ENCODE results near the gene NOPCHAP1. TPM values are rescaled to one million over a fixed set of nuclear protein-coding genes. Genes with fewer than 3 reads are reported as not detected.

NOPCHAP1 gene
- total RNA-seq, 2 donors from 2014 or later: 2.8 to 6.5 TPM

DNA sequence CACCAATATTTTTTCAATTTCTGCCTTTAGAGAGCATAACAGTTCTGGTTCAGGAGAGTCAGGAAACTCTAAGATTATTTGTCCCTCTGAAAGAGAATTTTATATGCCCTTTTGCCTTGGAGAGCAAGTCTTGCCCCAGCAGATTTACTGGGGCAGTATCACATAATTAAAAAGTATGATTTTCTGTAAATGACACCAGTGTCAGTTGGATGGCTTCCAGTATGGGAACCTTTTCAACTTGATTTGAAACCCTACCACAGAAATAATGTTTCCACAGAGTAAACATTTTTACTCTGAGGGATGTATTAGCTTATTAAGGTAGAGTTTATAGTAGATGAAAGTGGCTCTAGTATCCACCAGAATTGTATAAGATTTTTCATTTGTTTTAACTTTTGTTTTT is 15.4 kb downstream of the NOPCHAP1 start:
- DNase-seq (ENCODE audit: low spot score): no peak
- H3K27me3 ChIP-seq (replicated peaks; ENCODE audit: insufficient read depth): no peaks in the 10 kb centered on the region
- no peaks in the 10 kb centered on the region for H3K4me1 ChIP-seq (replicated peaks)
- no peak overlapping the region for H3K4me3 ChIP-seq
- TF ChIP-seq, protein P1, sequence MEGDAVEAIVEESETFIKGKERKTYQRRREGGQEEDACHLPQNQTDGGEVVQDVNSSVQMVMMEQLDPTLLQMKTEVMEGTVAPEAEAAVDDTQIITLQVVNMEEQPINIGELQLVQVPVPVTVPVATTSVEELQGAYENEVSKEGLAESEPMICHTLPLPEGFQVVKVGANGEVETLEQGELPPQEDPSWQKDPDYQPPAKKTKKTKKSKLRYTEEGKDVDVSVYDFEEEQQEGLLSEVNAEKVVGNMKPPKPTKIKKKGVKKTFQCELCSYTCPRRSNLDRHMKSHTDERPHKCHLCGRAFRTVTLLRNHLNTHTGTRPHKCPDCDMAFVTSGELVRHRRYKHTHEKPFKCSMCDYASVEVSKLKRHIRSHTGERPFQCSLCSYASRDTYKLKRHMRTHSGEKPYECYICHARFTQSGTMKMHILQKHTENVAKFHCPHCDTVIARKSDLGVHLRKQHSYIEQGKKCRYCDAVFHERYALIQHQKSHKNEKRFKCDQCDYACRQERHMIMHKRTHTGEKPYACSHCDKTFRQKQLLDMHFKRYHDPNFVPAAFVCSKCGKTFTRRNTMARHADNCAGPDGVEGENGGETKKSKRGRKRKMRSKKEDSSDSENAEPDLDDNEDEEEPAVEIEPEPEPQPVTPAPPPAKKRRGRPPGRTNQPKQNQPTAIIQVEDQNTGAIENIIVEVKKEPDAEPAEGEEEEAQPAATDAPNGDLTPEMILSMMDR (IDR thresholded peaks at IDR 0.05): no peak
- no peak for TF ChIP-seq POLR2AphosphoS5 (IDR thresholded peaks at IDR 0.05)
- no peak for TF ChIP-seq POLR2A (IDR thresholded peaks at IDR 0.05)
- no peaks in the 10 kb centered on the region for H3K9me3 ChIP-seq
- intact Hi-C loops (cut with DNase I): no loop called here
- no peaks in the 10 kb centered on the region for H3K36me3 ChIP-seq
- no peak overlapping the region for H3K27ac ChIP-seq

DNA sequence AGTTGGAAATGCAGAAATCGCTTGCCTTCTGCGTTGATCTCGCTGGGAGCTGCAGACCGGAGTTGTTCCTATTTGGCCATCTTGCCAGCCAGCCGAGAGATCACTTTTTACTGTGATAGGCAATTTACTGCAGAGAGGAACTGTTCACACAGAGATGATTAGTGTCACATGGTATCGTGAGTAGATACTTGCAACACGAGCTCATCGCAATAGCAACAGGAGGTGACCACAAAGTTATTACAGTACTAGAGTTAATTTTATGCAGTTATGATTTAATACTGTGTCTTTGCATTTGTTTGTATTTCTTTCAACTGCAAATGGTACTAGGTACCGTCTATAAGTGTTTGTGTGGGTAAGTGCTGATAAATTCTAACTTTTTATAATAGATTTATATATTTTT is 27.8 kb downstream of the NOPCHAP1 start:
- 88% methylated on average over 9 of the region's 9 CpGs for WGBS
- Histone ChIP-seq H3K27me3 (replicated peaks; ENCODE audit: insufficient read depth) (no peaks in the 10 kb centered on the region), H3K36me3 (no peaks in the 10 kb centered on the region), H3K27ac (no peak overlapping the region), H3K4me1 (replicated peaks) (no peaks in the 10 kb centered on the region), H3K9me3 (no peaks in the 10 kb centered on the region), H3K4me3 (no peak overlapping the region)
- intact Hi-C loops (cut with DNase I): no loop called here
- TF ChIP-seq, protein P1 (IDR thresholded peaks at IDR 0.05): no peak
- no peak for TF ChIP-seq POLR2A (IDR thresholded peaks at IDR 0.05)
- no peak for DNase-seq (ENCODE audit: low spot score)

DNA sequence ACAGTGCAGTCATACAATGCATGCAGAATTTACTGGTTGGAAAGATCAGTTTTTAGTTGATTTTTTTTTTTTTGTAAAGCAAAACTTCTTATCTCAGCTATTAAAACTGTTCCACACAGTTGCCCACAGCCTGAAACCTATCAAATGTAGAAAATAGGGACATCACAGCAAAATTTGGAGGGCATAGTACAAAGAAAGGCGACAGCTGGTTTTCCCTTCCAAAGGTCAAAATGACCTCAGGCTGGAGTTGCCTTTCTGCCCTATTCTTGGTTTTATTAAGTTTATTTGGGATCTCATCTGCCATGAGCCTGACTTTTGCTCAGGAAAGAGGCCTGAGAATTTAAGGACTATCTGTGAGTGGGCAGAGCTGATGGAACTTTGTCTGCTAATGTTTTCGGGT is 28.5 kb downstream of the NOPCHAP1 start:
- DNase-seq (ENCODE audit: low spot score): no peak
- intact Hi-C loops (cut with DNase I): no loop called here
- TF ChIP-seq POLR2A (IDR thresholded peaks at IDR 0.05): no peak
- TF ChIP-seq POLR2AphosphoS5 (IDR thresholded peaks at IDR 0.05): no peak
- TF ChIP-seq, protein P1 (IDR thresholded peaks at IDR 0.05): no peak
- Histone ChIP-seq H3K9me3 (no peaks in the 10 kb centered on the region), H3K4me1 (replicated peaks) (no peaks in the 10 kb centered on the region), H3K4me3 (no peak overlapping the region), H3K27ac (no peak overlapping the region), H3K27me3 (replicated peaks; ENCODE audit: insufficient read depth) (no peaks in the 10 kb centered on the region), H3K36me3 (no peaks in the 10 kb centered on the region)
- 71% methylated on average over 2 of the region's 2 CpGs for WGBS

DNA sequence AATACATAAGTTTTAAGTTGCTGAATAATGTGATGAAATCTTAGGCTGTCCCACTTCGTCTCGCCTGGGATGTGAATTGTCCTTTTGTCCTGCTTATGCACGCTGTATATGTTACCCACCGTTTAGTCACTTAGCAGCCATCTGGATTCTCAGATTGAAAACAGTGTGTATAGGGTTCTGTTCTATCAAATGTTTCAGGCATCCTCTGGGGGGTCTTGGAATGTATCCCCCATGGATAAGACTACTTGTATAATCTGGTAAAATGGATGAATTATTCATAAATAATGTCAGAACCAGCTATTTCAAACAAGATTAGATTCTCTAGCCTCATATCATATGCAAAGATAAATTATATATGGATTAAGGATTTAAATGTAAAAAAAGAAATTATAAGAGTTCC is 29.4 kb downstream of the NOPCHAP1 start:
- DNase-seq (ENCODE audit: low spot score): no peak
- Histone ChIP-seq H3K27me3 (replicated peaks; ENCODE audit: insufficient read depth) (no peaks in the 10 kb centered on the region), H3K36me3 (no peaks in the 10 kb centered on the region), H3K4me1 (replicated peaks) (no peaks in the 10 kb centered on the region), H3K27ac (no peak overlapping the region), H3K4me3 (no peak overlapping the region), H3K9me3 (no peaks in the 10 kb centered on the region)
- intact Hi-C loops (cut with DNase I): no loop called here
- TF ChIP-seq, protein P1 (IDR thresholded peaks at IDR 0.05): no peak
- TF ChIP-seq POLR2A (IDR thresholded peaks at IDR 0.05) (no peak), POLR2AphosphoS5 (IDR thresholded peaks at IDR 0.05) (no peak)
- 94% methylated on average over 4 of the region's 4 CpGs for WGBS

DNA sequence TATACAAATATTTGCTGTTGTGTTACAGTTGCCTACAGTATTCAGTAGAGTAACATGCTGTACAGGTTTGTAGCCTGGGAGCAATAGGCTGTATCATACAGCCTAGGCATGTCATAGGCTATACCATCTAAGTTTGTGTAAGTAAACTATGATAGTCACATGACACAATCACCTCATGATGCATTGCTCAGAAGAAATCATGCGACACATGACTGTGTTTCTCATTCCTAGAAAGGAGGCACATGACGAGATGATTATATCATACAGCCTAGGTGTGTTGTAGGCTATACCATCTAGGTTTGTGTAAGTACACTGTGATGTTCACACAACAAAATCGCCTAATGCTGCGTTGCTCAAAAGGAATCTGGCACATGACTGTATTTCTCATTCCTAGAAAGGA is 31.9 kb downstream of the NOPCHAP1 start:
- no peaks in the 10 kb centered on the region for H3K36me3 ChIP-seq
- no peaks in the 10 kb centered on the region for H3K9me3 ChIP-seq
- no peak for DNase-seq (ENCODE audit: low spot score)
- no peaks in the 10 kb centered on the region for H3K4me1 ChIP-seq (replicated peaks)
- TF ChIP-seq, protein P1 (IDR thresholded peaks at IDR 0.05): no peak
- TF ChIP-seq POLR2AphosphoS5 (IDR thresholded peaks at IDR 0.05) (no peak), POLR2A (IDR thresholded peaks at IDR 0.05) (no peak)
- H3K27ac ChIP-seq: no peak overlapping the region
- WGBS: 93% methylated on average over 4 of the region's 4 CpGs
- H3K4me3 ChIP-seq: no peak overlapping the region
- intact Hi-C loops (cut with DNase I): no loop called here
- no peaks in the 10 kb centered on the region for H3K27me3 ChIP-seq (replicated peaks; ENCODE audit: insufficient read depth)

Data from prostate gland (tissue), 2 donors.